GM13976 (cell line): ENCODE data around the gene MUSTN1.

Experiments used
- DNase-seq: peaks from one replicate; pipeline ENCODE4 v3.0.0; 2012; ENCODE audit warnings: low spot score
- in situ Hi-C: fragments of 300-500 bp; cut with MboI; formaldehyde crosslinking; loops from one replicate; pipeline ENCODE4 v1.12.0; 2022; ENCODE audit warnings: low sequenced_read_pairs, mixed read lengths, inconsistent platforms; ENCODE audit not compliant: unreplicated experiment
- TF ChIP-seq, protein P1 (sequence below): IDR thresholded peaks from 2 replicates; pipeline ENCODE4 v1.5.1; 2012; ENCODE audit warnings: borderline replicate concordance, mild to moderate bottlenecking; ENCODE audit not compliant: insufficient read depth; ENCODE audit errors: extremely low read depth, missing control alignments, control extremely low read depth

The MUSTN1 gene

DNA sequence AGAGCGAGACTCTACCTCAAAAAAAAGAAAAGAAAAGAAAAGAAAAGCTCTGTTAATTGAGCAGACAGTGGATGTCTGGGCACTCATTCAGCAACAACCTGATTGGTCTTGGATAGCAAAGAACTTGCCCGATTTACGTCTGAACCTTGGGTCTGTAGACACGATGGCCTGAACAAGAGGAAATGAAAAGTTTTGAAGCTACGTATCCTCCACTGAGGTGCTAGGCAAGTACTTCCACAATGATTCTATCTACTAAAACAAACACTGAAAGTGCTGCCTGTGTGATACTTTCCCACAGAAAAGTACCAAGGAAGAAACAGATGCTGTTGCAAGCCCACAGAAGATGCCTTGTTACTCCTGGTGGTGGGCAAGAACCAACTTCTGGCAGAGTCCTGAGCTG is 21.8 kb upstream of the MUSTN1 start:
- TF ChIP-seq, protein P1, sequence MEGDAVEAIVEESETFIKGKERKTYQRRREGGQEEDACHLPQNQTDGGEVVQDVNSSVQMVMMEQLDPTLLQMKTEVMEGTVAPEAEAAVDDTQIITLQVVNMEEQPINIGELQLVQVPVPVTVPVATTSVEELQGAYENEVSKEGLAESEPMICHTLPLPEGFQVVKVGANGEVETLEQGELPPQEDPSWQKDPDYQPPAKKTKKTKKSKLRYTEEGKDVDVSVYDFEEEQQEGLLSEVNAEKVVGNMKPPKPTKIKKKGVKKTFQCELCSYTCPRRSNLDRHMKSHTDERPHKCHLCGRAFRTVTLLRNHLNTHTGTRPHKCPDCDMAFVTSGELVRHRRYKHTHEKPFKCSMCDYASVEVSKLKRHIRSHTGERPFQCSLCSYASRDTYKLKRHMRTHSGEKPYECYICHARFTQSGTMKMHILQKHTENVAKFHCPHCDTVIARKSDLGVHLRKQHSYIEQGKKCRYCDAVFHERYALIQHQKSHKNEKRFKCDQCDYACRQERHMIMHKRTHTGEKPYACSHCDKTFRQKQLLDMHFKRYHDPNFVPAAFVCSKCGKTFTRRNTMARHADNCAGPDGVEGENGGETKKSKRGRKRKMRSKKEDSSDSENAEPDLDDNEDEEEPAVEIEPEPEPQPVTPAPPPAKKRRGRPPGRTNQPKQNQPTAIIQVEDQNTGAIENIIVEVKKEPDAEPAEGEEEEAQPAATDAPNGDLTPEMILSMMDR: no peak
- DNase-seq: no peak
- in situ Hi-C loops: no loop called here

DNA sequence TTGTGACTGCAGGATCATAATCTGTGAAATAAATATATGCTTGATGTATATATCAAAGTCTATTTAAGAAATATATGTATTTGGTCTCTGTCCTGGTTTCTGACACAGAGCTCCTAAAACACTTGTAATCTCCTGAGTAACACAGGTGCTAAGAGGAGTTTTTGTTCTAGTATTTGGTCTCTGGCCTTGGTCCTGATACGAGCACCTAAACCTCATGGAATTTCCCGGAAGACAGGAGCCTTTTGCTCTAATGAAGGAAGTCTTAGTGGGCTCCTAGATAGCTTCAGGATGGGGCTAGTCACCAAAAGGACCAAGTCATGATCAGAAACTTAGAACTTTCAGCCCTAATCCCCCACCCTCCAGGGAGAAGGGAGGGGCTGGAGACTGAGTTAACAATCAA is 19.2 kb upstream of the MUSTN1 start:
- TF ChIP-seq, protein P1: no peak
- in situ Hi-C loops: no loop called here
- DNase-seq: no peak

DNA sequence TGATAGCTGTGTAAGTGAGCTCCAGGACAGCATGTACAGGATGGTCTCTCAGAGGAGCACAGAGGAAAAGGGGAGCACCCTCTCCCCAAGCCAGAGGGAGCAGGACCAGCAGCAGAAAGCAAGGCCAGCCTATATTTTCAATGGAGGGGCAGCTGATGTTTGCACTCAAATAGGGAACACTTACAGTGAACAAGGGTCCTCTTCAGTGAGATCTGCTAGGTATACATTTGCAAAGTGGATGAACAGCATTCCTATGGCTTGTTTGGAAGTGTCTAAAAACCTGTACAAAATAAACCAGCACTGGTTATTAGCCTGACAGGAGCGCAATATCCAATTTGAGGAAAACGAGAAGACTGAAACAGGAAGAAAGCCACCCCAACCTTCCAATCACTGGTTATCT is 17.6 kb upstream of the MUSTN1 start:
- in situ Hi-C loops: no loop called here
- TF ChIP-seq, protein P1: no peak
- DNase-seq: no peak

DNA sequence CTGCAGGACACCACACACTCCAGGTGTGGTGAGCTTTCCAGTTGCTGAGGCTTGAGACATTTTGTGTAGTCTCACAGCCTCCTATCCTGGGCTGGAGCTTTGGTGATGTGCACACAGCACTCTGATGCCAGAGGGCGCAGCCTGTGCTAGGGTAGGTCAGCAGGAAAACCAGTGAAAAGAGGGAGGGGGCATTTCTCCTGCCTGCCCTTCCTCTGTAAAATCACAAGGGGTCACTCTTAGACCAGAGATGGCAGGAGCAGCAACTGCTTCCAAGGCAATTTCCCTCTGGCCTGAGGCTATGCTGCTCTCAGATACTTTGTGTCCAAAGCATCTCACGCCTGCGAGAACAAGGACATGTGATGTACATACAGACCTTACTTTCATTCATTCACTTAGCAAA is 16.5 kb upstream of the MUSTN1 start:
- DNase-seq: peak; percentile 78
- TF ChIP-seq, protein P1: peak; percentile 73
- in situ Hi-C loops: no loop called here

DNA sequence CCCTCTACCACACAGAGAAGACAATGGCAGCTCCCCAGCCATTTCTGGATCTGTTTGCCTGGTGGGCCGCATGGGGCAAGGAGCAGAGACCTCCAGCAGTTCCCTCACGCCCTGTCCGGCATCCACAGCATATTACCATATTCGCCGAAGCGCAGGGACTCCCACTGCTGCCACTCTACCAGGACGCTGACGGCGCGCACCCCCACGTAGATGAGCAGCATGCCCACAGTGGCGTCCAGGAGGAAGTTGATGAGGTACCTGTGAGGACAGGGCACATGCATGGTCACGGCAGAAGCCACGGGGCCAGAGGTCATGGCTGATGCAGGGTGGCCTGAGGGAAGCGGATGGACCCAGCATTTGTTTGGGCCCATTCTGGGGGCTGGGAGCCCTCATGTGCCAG is 14.8 kb upstream of the MUSTN1 start:
- TF ChIP-seq, protein P1: no peak
- no peak for DNase-seq
- in situ Hi-C loops: loop anchor here (10.0 kb wide), 1 partner anchor 225 kb away; no protein-coding TSS in a partner anchor

DNA sequence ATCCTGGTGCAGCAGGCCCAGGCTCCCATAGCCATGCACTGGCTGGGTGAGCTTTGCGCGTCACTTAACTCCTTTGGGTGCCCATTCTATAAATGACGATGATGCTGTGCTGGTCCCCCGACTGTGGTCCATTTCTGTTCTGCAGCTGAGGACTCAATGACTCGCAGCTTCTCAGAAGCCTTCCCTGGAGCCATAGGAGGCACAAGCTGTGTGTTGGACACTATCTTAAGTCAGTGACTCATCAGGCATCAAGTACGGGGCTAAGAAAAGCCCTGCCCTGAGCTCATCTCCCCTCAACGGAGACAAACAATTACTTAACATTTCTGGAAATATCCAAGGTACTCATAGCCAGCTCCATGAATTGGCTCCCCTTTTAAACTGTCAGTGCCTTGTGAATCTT is 13.8 kb upstream of the MUSTN1 start:
- TF ChIP-seq, protein P1: no peak
- in situ Hi-C loops: loop anchor here (10.0 kb wide), 1 partner anchor 226 kb away; no protein-coding TSS in a partner anchor

DNA sequence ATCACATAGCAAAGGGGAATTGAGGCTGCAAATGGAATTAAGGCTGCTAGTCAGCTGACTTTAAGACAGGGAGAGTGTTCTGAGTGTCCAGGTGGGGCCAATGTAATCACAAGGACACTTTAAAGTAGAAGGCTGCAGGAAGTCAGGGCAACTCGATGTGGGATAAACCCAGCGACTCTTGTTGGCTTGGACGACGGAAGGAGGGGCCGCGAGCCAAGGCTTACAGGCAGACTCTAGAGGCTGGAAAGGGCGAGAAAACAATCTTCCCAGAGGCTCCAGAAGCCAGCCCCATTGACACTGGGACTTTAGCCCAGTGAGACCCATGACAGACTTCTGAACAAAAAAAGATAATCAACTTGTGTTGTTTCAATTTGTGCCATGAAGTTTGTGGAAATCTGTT is 12.9 kb upstream of the MUSTN1 start:
- DNase-seq: no peak
- in situ Hi-C loops: loop anchor here (10.0 kb wide), 1 partner anchor 227 kb away; no protein-coding TSS in a partner anchor
- TF ChIP-seq, protein P1: no peak

More for the DNA sequence above, 13.8 kb upstream of the MUSTN1 start:
- DNase-seq: no peak
